Hepatocyte (in vitro differentiated cells): Measurements from ENCODE around the gene SMAD7. TPM values are rescaled to one million over a fixed set of nuclear protein-coding genes. Genes with fewer than 3 reads are reported as not detected.

ENCODE experiments used
- DNase-seq: peaks from one replicate; pipeline ENCODE4 v3.0.0-alpha.2; 2016; ENCODE audit warnings: low spot score
- H2AFZ ChIP-seq: fragments of 200-600 bp; sonication (generic); 2 replicates; pipeline ENCODE4 v1.6.0; 2016; ENCODE audit warnings: antibody characterized with exemption, mild to moderate bottlenecking
- H3K27ac ChIP-seq: fragments of 200-600 bp; sonication (generic); 2 replicates; pipeline ENCODE4 v1.5.1; 2016; ENCODE audit warnings: mild to moderate bottlenecking
- H3K27me3 ChIP-seq: fragments of 200-600 bp; sonication (generic); 2 replicates; pipeline ENCODE4 v1.6.1; 2016
- H3K36me3 ChIP-seq: fragments of 200-600 bp; sonication (generic); replicated peaks from 2 replicates; pipeline ENCODE4 v1.5.1; 2016; ENCODE audit warnings: low read depth; ENCODE audit not compliant: insufficient read depth
- H3K4me1 ChIP-seq: fragments of 200-600 bp; sonication (generic); 2 replicates; pipeline ENCODE4 v1.5.1; 2016; ENCODE audit warnings: mild to moderate bottlenecking, moderate library complexity; ENCODE audit not compliant: insufficient read depth
- H3K4me2 ChIP-seq: fragments of 200-600 bp; sonication (generic); 2 replicates; pipeline ENCODE4 v1.6.0; 2016
- H3K4me3 ChIP-seq: fragments of 200-600 bp; sonication (generic); 2 replicates; pipeline ENCODE4 v1.5.1; 2016; ENCODE audit warnings: mild to moderate bottlenecking
- H3K79me2 ChIP-seq: fragments of 200-600 bp; sonication (generic); 2 replicates; pipeline ENCODE4 v1.6.0; 2017; ENCODE audit warnings: mild to moderate bottlenecking
- H3K9me2 ChIP-seq: fragments of 200-600 bp; sonication (generic); replicated peaks from 2 replicates; pipeline ENCODE4 v1.6.0; 2017; ENCODE audit warnings: mild to moderate bottlenecking; ENCODE audit not compliant: insufficient read depth
- H3K9me3 ChIP-seq: fragments of 200-600 bp; sonication (generic); 2 replicates; pipeline ENCODE4 v1.5.1; 2016; ENCODE audit warnings: low read depth, mild to moderate bottlenecking
- H4K20me1 ChIP-seq: fragments of 200-600 bp; sonication (generic); 2 replicates; pipeline ENCODE4 v1.6.0; 2016; ENCODE audit warnings: mild to moderate bottlenecking; ENCODE audit not compliant: insufficient read depth, poor library complexity, severe bottlenecking
- EZH2 ChIP-seq: fragments of 200-600 bp; sonication (generic); IDR thresholded peaks from 2 replicates; pipeline ENCODE4 v1.6.1; 2016; ENCODE audit warnings: antibody characterized with exemption, mild to moderate bottlenecking, borderline replicate concordance
- EZH2phosphoT487 ChIP-seq: fragments of 200-600 bp; sonication (generic); IDR thresholded peaks from one replicate; pipeline ENCODE4 v1.6.1; 2018; ENCODE audit warnings: antibody characterized with exemption, mild to moderate bottlenecking, low read depth, moderate library complexity; ENCODE audit not compliant: unreplicated experiment, severe bottlenecking
- WGBS: methylation state at CpG from one replicate; pipeline ENCODE4 v1.1.6; 2016; ENCODE audit warnings: low lambda C conversion rate; ENCODE audit errors: missing lambda C conversion rate; 5-methylcytosine and 5-hydroxymethylcytosine counted together
- polyA plus RNA-seq: library from polyadenylated mRNA; unstranded; fragments of >200 nt; fragmentation: Nextera tagmentation; extraction: Ambion mirVana; gene quantifications from 2 replicates; pipeline ENCODE4 v1.2.1, GENCODE V29; 2016
- total RNA-seq: library from RNA; depleted of rRNA; stranded (reverse); fragments of >200 nt; gene quantifications from 2 replicates; pipeline ENCODE4 v1.2.3, GENCODE V29; 2014
- TF ChIP-seq, protein P1 (sequence below): fragments of 200-600 bp; sonication (generic); IDR thresholded peaks from 2 replicates; pipeline ENCODE4 v1.5.1; 2016; ENCODE audit warnings: antibody characterized with exemption, mild to moderate bottlenecking; ENCODE audit not compliant: poor library complexity

Gene SMAD7
- total and polyA plus RNA-seq, 2 experiments from 2014 or later = 65.4 to 71.1 TPM

DNA sequence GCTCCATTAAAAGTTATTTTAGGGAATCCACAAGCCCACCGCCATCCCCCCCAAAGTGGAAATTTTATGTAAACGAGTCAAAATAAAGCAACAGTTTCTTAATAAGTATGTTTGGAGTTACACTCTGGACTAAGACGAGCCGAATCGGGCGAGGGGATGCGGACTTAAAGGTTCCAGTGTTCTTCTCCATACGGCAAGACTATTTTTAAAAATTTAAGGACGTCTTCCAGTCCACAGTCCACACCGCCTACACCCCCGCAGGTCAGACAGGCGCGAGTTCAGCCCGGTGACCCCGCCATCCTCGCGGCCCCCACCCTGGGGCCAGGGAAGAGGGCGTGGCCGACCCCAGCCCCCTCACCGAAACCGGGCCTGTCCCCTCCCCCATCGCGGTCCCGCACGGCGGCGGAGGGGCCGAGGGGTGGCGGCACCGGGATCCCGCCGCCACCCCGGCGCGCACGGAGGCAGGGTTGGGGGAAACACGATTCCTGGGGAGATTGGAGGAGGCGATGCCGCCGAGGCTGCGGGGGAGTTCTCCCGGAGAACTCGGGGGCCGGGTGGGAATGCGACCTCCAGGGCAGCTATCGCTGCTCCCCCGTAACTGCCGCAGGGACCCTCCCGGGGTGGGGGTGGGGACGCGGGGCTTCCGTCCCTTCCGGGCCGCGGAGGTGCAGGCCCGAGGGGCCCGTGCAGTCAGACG lies 24.5 kb upstream of the SMAD7 start:
- no peaks in the 10 kb centered on the region for H3K9me2 ChIP-seq
- 3% methylated on average over 23 of the region's 58 CpGs for WGBS

DNA sequence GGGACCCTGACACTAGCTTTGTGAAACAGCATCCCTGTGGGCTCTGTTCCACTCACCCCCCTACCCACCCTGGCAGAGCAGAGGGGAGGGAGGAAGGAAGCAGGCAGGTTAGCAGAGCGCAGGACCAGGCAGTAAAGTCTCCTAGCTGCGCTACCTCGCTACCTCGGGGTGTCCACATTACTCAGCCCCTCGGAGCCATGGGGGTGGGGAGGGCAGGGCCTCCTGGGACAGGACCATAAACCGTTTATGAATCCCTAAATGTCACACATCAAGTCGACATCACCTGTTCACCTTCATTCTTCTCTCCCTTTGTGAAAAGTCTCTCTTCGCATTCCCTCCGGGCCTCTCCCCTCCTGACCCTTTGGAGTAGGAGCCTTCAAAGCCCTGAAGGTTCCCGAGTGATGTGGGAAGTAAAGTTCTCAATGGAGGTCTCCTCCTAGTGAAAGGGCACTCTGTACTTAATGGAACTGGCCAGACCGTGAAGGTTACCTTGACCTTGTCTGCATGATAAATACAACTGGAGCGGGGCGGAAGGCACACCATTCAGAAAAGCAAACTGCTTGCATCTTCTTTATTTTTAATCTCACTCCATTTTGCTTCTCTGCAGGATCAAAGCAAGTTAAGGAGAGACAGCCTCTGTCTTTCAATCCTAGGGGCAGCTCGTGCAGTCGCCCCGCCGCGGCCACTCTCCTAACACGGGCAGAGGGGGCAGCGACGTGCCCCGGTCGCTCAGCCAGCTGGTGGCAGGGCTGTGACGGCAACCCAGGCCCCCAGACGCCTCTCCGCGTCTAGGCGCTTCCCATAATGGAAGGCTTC lies 23.7 kb upstream of the SMAD7 start:
- no peaks in the 10 kb centered on the region for H3K79me2 ChIP-seq
- H3K36me3 ChIP-seq = no peaks in the 10 kb centered on the region
- DNase-seq = peak; percentile 59
- peak overlapping the region; percentile 70 for H3K4me3 ChIP-seq
- peak overlapping the region; percentile 99 for H3K4me2 ChIP-seq
- TF ChIP-seq, protein P1, sequence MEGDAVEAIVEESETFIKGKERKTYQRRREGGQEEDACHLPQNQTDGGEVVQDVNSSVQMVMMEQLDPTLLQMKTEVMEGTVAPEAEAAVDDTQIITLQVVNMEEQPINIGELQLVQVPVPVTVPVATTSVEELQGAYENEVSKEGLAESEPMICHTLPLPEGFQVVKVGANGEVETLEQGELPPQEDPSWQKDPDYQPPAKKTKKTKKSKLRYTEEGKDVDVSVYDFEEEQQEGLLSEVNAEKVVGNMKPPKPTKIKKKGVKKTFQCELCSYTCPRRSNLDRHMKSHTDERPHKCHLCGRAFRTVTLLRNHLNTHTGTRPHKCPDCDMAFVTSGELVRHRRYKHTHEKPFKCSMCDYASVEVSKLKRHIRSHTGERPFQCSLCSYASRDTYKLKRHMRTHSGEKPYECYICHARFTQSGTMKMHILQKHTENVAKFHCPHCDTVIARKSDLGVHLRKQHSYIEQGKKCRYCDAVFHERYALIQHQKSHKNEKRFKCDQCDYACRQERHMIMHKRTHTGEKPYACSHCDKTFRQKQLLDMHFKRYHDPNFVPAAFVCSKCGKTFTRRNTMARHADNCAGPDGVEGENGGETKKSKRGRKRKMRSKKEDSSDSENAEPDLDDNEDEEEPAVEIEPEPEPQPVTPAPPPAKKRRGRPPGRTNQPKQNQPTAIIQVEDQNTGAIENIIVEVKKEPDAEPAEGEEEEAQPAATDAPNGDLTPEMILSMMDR = peak; percentile 14
- TF ChIP-seq EZH2 = no peak
- no peak for TF ChIP-seq EZH2phosphoT487
- no peaks in the 10 kb centered on the region for H3K27me3 ChIP-seq
- peak overlapping the region; percentile 86 for H2AFZ ChIP-seq
- peaks cover 24% of the 10 kb centered on the region for H3K4me1 ChIP-seq
- no peaks in the 10 kb centered on the region for H4K20me1 ChIP-seq
- WGBS = 29% methylated on average over 27 of the region's 28 CpGs
- no peaks in the 10 kb centered on the region for H3K9me2 ChIP-seq
- H3K27ac ChIP-seq = peak overlapping the region; percentile 100
- H3K9me3 ChIP-seq = no peaks in the 10 kb centered on the region

More for the DNA sequence above, 24.5 kb upstream of the SMAD7 start:
- peak overlapping the region; percentile 86 for H2AFZ ChIP-seq
- H4K20me1 ChIP-seq = no peaks in the 10 kb centered on the region
- no peaks in the 10 kb centered on the region for H3K36me3 ChIP-seq
- DNase-seq = no peak
- no peaks in the 10 kb centered on the region for H3K79me2 ChIP-seq
- no peak for TF ChIP-seq EZH2phosphoT487
- no peak for TF ChIP-seq EZH2
- TF ChIP-seq, protein P1 = no peak
- no peaks in the 10 kb centered on the region for H3K27me3 ChIP-seq
- H3K4me2 ChIP-seq = peak overlapping the region; percentile 99
- peak overlapping the region; percentile 100 for H3K27ac ChIP-seq
- H3K9me3 ChIP-seq = no peaks in the 10 kb centered on the region
- H3K4me1 ChIP-seq = peaks cover 31% of the 10 kb centered on the region
- H3K4me3 ChIP-seq = peak overlapping the region; percentile 70

DNA sequence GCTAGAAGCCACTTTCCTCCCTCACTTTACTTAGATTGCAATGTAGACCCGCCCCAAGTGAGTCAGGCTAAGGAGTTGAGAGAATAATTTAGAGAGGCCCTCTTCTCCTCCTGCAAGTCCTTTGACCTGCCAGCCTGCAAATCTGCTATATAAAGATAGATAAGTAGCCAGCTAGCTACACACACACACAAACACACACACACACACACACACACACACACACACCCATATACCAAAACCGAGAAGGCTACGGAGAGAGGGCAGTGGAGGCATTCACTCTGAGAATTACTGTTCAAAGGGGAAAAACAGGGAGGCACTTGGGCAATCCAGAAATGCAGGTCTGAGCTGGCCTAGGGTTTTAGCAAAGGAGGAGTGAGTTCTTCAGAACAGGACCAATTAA lies 23.0 kb upstream of the SMAD7 start:
- peak overlapping the region; percentile 99 for H3K4me2 ChIP-seq
- H3K36me3 ChIP-seq = no peaks in the 10 kb centered on the region
- WGBS = 29% methylated on average over 3 of the region's 3 CpGs
- peak overlapping the region; percentile 100 for H3K27ac ChIP-seq
- H3K9me2 ChIP-seq = no peaks in the 10 kb centered on the region
- H3K9me3 ChIP-seq = no peaks in the 10 kb centered on the region
- no peaks in the 10 kb centered on the region for H3K27me3 ChIP-seq
- no peaks in the 10 kb centered on the region for H4K20me1 ChIP-seq
- peaks cover 24% of the 10 kb centered on the region for H3K4me1 ChIP-seq
- no peak overlapping the region for H3K4me3 ChIP-seq
- TF ChIP-seq EZH2phosphoT487 = no peak
- no peaks in the 10 kb centered on the region for H3K79me2 ChIP-seq
- DNase-seq = peak; percentile 77
- H2AFZ ChIP-seq = no peak overlapping the region
